Uterus (tissue), 2 donors: ENCODE data around the gene MAN2C1.

ENCODE experiments used
- CTCF ChIP-seq, 4 experiments: fragments of 200-600 bp in 2 of 4; fragments of 450-650 bp in 2 of 4; sonication (generic) in 2 of 4; IDR thresholded peaks; one replicate each; pipeline ENCODE4 v1.5.1; 2016 to 2019; ENCODE audit warnings: antibody characterized with exemption in 4 of 4, mild to moderate bottlenecking in 2 of 4, moderate library complexity in 1 of 4
- POLR2A ChIP-seq, 2 donors: fragments of 450-650 bp; IDR thresholded peaks; one replicate each; pipeline ENCODE4 v1.6.1; 2016; ENCODE audit warnings: antibody characterized with exemption in 2 of 2, mild to moderate bottlenecking in 1 of 2, moderate library complexity in 1 of 2

- TF ChIP-seq CTCF (IDR thresholded peaks at IDR 0.05) (no peak), POLR2A (IDR thresholded peaks at IDR 0.05) (no peak)
Observed at GRCh38 chr15:75352186-75353080, 16.0 kb downstream of the MAN2C1 start.
